Keratinocyte (primary cell): ENCODE results near the gene PLXNA2. TPM values are rescaled to one million over a fixed set of nuclear protein-coding genes. Genes with fewer than 3 reads are reported as not detected.

Experiments used
- DNase-seq: peaks from one replicate; pipeline ENCODE4 v3.0.0-alpha.2; 2011; ENCODE audit warnings: low read depth, missing footprints, low spot score
- FAIRE-seq: peaks from 2 replicates; lab custom pipeline; 2011; peaks lifted over from hg19 to GRCh38; lab: Jason Lieb, UNC
- H2AFZ ChIP-seq: 2 replicates; pipeline ENCODE4 v1.6.0; 2012; ENCODE audit warnings: low read length, control low read depth, inconsistent platforms; ENCODE audit not compliant: control insufficient read depth
- H3K27ac ChIP-seq: 2 replicates; pipeline ENCODE4 v1.5.1; 2011; ENCODE audit warnings: low read length; ENCODE audit not compliant: control insufficient read depth, insufficient read depth
- H3K27me3 ChIP-seq: 3 replicates; pipeline ENCODE4 v1.6.0; 2011; ENCODE audit warnings: low read length; ENCODE audit not compliant: control insufficient read depth, insufficient read depth; ENCODE audit errors: extremely low read depth
- H3K36me3 ChIP-seq, 2 experiments: 2 replicates in 1 of 2; 3 replicates in 1 of 2; pipeline ENCODE4 v1.5.1; 2011; ENCODE audit warnings: low read length in 2 of 2, mild to moderate bottlenecking in 1 of 2; ENCODE audit not compliant: control insufficient read depth in 2 of 2, insufficient read depth in 2 of 2; ENCODE audit errors: extremely low read depth in 1 of 2
- H3K4me1 ChIP-seq: 3 replicates; pipeline ENCODE4 v1.5.1; 2011; ENCODE audit warnings: low read length; ENCODE audit not compliant: control insufficient read depth, insufficient read depth; ENCODE audit errors: extremely low read depth
- H3K4me2 ChIP-seq: 3 replicates; pipeline ENCODE4 v1.6.0; 2011; ENCODE audit warnings: low read depth, low read length; ENCODE audit not compliant: control insufficient read depth, insufficient read depth; ENCODE audit errors: extremely low read depth
- H3K4me3 ChIP-seq, 3 experiments: fragments of 200-600 bp in 1 of 3; sonication (generic) in 1 of 3; 2 replicates in 2 of 3; 3 replicates in 1 of 3; pipeline ENCODE4 v1.5.1; 2011 to 2016; ENCODE audit warnings: low read length in 3 of 3, mild to moderate bottlenecking in 3 of 3, control low read depth in 2 of 3, inconsistent platforms in 1 of 3, low read depth in 1 of 3, mixed read lengths in 1 of 3, mixed run types in 1 of 3, moderate library complexity in 1 of 3; ENCODE audit not compliant: control insufficient read depth in 2 of 3, insufficient read depth in 2 of 3; ENCODE audit errors: extremely low read depth in 1 of 3
- H3K79me2 ChIP-seq: 2 replicates; pipeline ENCODE4 v1.6.0; 2012; ENCODE audit warnings: low read length; ENCODE audit not compliant: control insufficient read depth, insufficient read depth
- H3K9ac ChIP-seq: 3 replicates; pipeline ENCODE4 v1.6.0; 2011; ENCODE audit warnings: low read length; ENCODE audit not compliant: control insufficient read depth, insufficient read depth; ENCODE audit errors: extremely low read depth
- H3K9me1 ChIP-seq: 3 replicates; pipeline ENCODE4 v1.6.0; 2011; ENCODE audit warnings: low read length; ENCODE audit not compliant: control insufficient read depth, insufficient read depth; ENCODE audit errors: extremely low read depth
- H3K9me3 ChIP-seq: 2 replicates; pipeline ENCODE4 v1.5.1; 2012; ENCODE audit warnings: low read depth, low read length; ENCODE audit not compliant: control insufficient read depth
- H4K20me1 ChIP-seq: 3 replicates; pipeline ENCODE4 v1.6.0; 2011; ENCODE audit warnings: low read length; ENCODE audit not compliant: control insufficient read depth, insufficient read depth; ENCODE audit errors: extremely low read depth
- EZH2 ChIP-seq: IDR thresholded peaks from one replicate; pipeline ENCODE4 v1.6.1; 2012; ENCODE audit warnings: inconsistent platforms, mild to moderate bottlenecking, low read length, moderate library complexity
- dilution Hi-C: fragments of 300-500 bp; cut with MboI; formaldehyde crosslinking; loops from one replicate; pipeline ENCODE4 v1.7.0; 2020; ENCODE audit warnings: low sequenced_read_pairs; ENCODE audit not compliant: extremely low pct_ligation_motif_present
- polyA plus RNA-seq, 5 experiments: library from polyadenylated mRNA; depleted of rRNA in 3 of 5; stranded (reverse) in 3 of 5; stranded (forward) in 1 of 5; unstranded in 1 of 5; fragments of >200 nt; gene quantifications; 1 replicate in 1 of 5; 2 replicates in 3 of 5; 3 replicates in 1 of 5; pipeline versions ENCODE4 v1.2.1 to v1.2.3, GENCODE V29; 2011 to 2012; ENCODE audit warnings: missing spikeins in 2 of 5, low read depth in 1 of 5, low replicate concordance in 1 of 5
- TF ChIP-seq, protein P1 (sequence below), 3 experiments: IDR thresholded peaks in 1 of 3; conservative IDR thresholded peaks in 1 of 3; optimal IDR thresholded peaks in 1 of 3; 2 replicates in 2 of 3; 3 replicates in 1 of 3; pipeline versions ENCODE3 to v1.5.1; 2011; ENCODE audit warnings: low read length in 3 of 3, mild to moderate bottlenecking in 3 of 3, moderate library complexity in 2 of 3, control low read depth in 1 of 3, inconsistent platforms in 1 of 3; ENCODE audit not compliant: insufficient read depth in 2 of 3; ENCODE audit errors: extremely low read depth in 1 of 3

PLXNA2 gene
- polyA plus RNA-seq, 1 donor (not counting 4 experiments of a cell fraction or from before 2014, with no cell fraction given): 6.7 TPM

- Histone ChIP-seq H3K27me3 (peaks cover 14% of the 10 kb centered on the region), H3K4me2 (no peak overlapping the region), H3K9ac (no peak overlapping the region), H3K4me3 (no peak overlapping the region), H3K36me3 (no peaks in the 10 kb centered on the region), H3K79me2 (no peaks in the 10 kb centered on the region), H4K20me1 (no peaks in the 10 kb centered on the region), H2AFZ (no peak overlapping the region), H3K9me3 (no peaks in the 10 kb centered on the region), H3K9me1 (no peaks in the 10 kb centered on the region), H3K4me1 (no peaks in the 10 kb centered on the region), H3K27ac (no peak overlapping the region)
- FAIRE-seq (no peak), DNase-seq (no peak)
- no peak for TF ChIP-seq EZH2
- TF ChIP-seq, protein P1, sequence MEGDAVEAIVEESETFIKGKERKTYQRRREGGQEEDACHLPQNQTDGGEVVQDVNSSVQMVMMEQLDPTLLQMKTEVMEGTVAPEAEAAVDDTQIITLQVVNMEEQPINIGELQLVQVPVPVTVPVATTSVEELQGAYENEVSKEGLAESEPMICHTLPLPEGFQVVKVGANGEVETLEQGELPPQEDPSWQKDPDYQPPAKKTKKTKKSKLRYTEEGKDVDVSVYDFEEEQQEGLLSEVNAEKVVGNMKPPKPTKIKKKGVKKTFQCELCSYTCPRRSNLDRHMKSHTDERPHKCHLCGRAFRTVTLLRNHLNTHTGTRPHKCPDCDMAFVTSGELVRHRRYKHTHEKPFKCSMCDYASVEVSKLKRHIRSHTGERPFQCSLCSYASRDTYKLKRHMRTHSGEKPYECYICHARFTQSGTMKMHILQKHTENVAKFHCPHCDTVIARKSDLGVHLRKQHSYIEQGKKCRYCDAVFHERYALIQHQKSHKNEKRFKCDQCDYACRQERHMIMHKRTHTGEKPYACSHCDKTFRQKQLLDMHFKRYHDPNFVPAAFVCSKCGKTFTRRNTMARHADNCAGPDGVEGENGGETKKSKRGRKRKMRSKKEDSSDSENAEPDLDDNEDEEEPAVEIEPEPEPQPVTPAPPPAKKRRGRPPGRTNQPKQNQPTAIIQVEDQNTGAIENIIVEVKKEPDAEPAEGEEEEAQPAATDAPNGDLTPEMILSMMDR (optimal IDR thresholded peaks at IDR 0.05 in 1 of 3, IDR thresholded peaks at IDR 0.05 in 1 of 3, conservative IDR thresholded peaks at IDR 0.05 in 1 of 3; ENCODE audit: extremely low read depth in 1 of 3, insufficient read depth in 2 of 3, low read length in 3 of 3): peak; percentile 37 to 67 (median 63)
- dilution Hi-C loops: no loop called here
Measured at GRCh38 chr1:207981976-207982375, 262.2 kb downstream of the PLXNA2 start.

- Histone ChIP-seq H3K27ac (no peak overlapping the region), H2AFZ (no peak overlapping the region), H3K4me2 (no peak overlapping the region), H3K79me2 (no peaks in the 10 kb centered on the region), H3K9ac (no peak overlapping the region), H3K9me3 (no peaks in the 10 kb centered on the region), H3K27me3 (peaks cover 14% of the 10 kb centered on the region), H3K4me1 (no peaks in the 10 kb centered on the region), H3K9me1 (no peaks in the 10 kb centered on the region), H3K36me3 (no peaks in the 10 kb centered on the region), H3K4me3 (no peak overlapping the region), H4K20me1 (no peaks in the 10 kb centered on the region)
- TF ChIP-seq EZH2: no peak
- TF ChIP-seq, protein P1 (optimal IDR thresholded peaks at IDR 0.05 in 1 of 3, IDR thresholded peaks at IDR 0.05 in 1 of 3, conservative IDR thresholded peaks at IDR 0.05 in 1 of 3; ENCODE audit: extremely low read depth in 1 of 3, insufficient read depth in 2 of 3, low read length in 3 of 3): no peak
- FAIRE-seq (no peak), DNase-seq (no peak)
- dilution Hi-C loops: no loop called here
Measured at GRCh38 chr1:207978441-207978840, 265.7 kb downstream of the PLXNA2 start.
